Uterus (tissue), 4 donors: ENCODE results near the gene TXNL4A. TPM values are rescaled to one million over a fixed set of nuclear protein-coding genes. Genes with fewer than 3 reads are reported as not detected.

Source experiments
- DNase-seq, 2 donors: peaks; one replicate each; pipeline ENCODE4 v3.0.0-alpha.2; 2019 to 2020
- H3K27ac ChIP-seq, 2 donors: fragments of 200-600 bp; sonication (generic); 1 replicate in 1 of 2; 2 replicates in 1 of 2; pipeline ENCODE4 v1.5.1; 2016 to 2018
- H3K27me3 ChIP-seq, 2 donors: fragments of 200-600 bp; sonication (generic); one replicate each; pipeline ENCODE4 v1.5.1; 2018 to 2019; ENCODE audit warnings: control low read depth in 1 of 2
- H3K36me3 ChIP-seq, 2 donors: fragments of 200-600 bp; sonication (generic); one replicate each; pipeline ENCODE4 v1.5.1; 2019; ENCODE audit warnings: control low read depth in 1 of 2
- H3K4me1 ChIP-seq, 2 donors: fragments of 200-600 bp; sonication (generic); one replicate each; pipeline ENCODE4 v1.5.1; 2018 to 2019; ENCODE audit warnings: control low read depth in 1 of 2
- H3K4me3 ChIP-seq, 2 donors: fragments of 200-600 bp; sonication (generic); 1 replicate in 1 of 2; 2 replicates in 1 of 2; pipeline ENCODE4 v1.5.1; 2018 to 2019; ENCODE audit warnings: mild to moderate bottlenecking in 1 of 2
- H3K9me3 ChIP-seq, 2 donors: fragments of 200-600 bp; sonication (generic); one replicate each; pipeline ENCODE4 v1.5.1; 2019; ENCODE audit warnings: control low read depth in 1 of 2
- POLR2A ChIP-seq, 2 donors: fragments of 450-650 bp; IDR thresholded peaks; one replicate each; pipeline ENCODE4 v1.6.1; 2016; ENCODE audit warnings: antibody characterized with exemption in 2 of 2, mild to moderate bottlenecking in 1 of 2, moderate library complexity in 1 of 2
- intact Hi-C: fragments of 100-400 bp; cut with DNase I; formaldehyde crosslinking; loops from one replicate; pipeline ENCODE4 v1.15.1; 2023; ENCODE audit warnings: low total_unique reads
- total RNA-seq, 4 donors: library from RNA; depleted of rRNA in 3 of 4; stranded (reverse); fragments of >200 nt in 3 of 4; gene quantifications; one replicate each; pipeline versions ENCODE4 v1.1.0 to v1.2.4, GENCODE V29; 2014 to 2023
- TF ChIP-seq, protein P1 (sequence below), 4 experiments: fragments of 200-600 bp in 2 of 4; fragments of 450-650 bp in 2 of 4; sonication (generic) in 2 of 4; IDR thresholded peaks; one replicate each; pipeline ENCODE4 v1.5.1; 2016 to 2019; ENCODE audit warnings: antibody characterized with exemption in 4 of 4, mild to moderate bottlenecking in 2 of 4, moderate library complexity in 1 of 4
- donor health status: DM: yes; HTN: yes; CAD: no.

The TXNL4A gene
- total RNA-seq, 4 donors from 2014 or later: 7.4 to 80.7 (median 34.4) TPM

- intact Hi-C loops: no loop called here
- Histone ChIP-seq H3K4me3 (no peak overlapping the region), H3K27ac (no peak overlapping the region), H3K4me1 (peaks cover 0 to 8% of the 10 kb centered on the region in 2 donors), H3K27me3 (no peaks in the 10 kb centered on the region), H3K9me3 (peaks cover 0 to 40% of the 10 kb centered on the region in 2 donors), H3K36me3 (no peaks in the 10 kb centered on the region)
- no peak for TF ChIP-seq POLR2A (IDR thresholded peaks at IDR 0.05)
- TF ChIP-seq, protein P1, sequence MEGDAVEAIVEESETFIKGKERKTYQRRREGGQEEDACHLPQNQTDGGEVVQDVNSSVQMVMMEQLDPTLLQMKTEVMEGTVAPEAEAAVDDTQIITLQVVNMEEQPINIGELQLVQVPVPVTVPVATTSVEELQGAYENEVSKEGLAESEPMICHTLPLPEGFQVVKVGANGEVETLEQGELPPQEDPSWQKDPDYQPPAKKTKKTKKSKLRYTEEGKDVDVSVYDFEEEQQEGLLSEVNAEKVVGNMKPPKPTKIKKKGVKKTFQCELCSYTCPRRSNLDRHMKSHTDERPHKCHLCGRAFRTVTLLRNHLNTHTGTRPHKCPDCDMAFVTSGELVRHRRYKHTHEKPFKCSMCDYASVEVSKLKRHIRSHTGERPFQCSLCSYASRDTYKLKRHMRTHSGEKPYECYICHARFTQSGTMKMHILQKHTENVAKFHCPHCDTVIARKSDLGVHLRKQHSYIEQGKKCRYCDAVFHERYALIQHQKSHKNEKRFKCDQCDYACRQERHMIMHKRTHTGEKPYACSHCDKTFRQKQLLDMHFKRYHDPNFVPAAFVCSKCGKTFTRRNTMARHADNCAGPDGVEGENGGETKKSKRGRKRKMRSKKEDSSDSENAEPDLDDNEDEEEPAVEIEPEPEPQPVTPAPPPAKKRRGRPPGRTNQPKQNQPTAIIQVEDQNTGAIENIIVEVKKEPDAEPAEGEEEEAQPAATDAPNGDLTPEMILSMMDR (IDR thresholded peaks at IDR 0.05): no peak
- DNase-seq: peak; percentile 2 to 5
Measured at GRCh38 chr18:79928563-79928960, 59.8 kb downstream of the TXNL4A start.

- intact Hi-C loops: no loop called here
- Histone ChIP-seq H3K4me1 (peaks cover 0 to 8% of the 10 kb centered on the region in 2 donors), H3K27ac (no peak overlapping the region), H3K27me3 (no peaks in the 10 kb centered on the region), H3K36me3 (no peaks in the 10 kb centered on the region), H3K4me3 (no peak overlapping the region), H3K9me3 (peaks cover 0 to 33% of the 10 kb centered on the region in 2 donors)
- no peak for TF ChIP-seq POLR2A (IDR thresholded peaks at IDR 0.05)
- TF ChIP-seq, protein P1 (IDR thresholded peaks at IDR 0.05): no peak
- DNase-seq: peak; percentile 1 to 11
Measured at GRCh38 chr18:79927607-79928562, 60.5 kb downstream of the TXNL4A start.

GRCh38 chr18:79926715-79927606 is 61.4 kb downstream of the TXNL4A start:
- peak; percentile 11 for DNase-seq
- intact Hi-C loops: no loop called here
- TF ChIP-seq, protein P1 (IDR thresholded peaks at IDR 0.05): no peak
- no peak for TF ChIP-seq POLR2A (IDR thresholded peaks at IDR 0.05)
- Histone ChIP-seq H3K27me3 (no peaks in the 10 kb centered on the region), H3K36me3 (no peaks in the 10 kb centered on the region), H3K4me3 (no peak overlapping the region), H3K9me3 (peaks cover 0 to 25% of the 10 kb centered on the region in 2 donors), H3K27ac (no peak overlapping the region), H3K4me1 (peaks cover 0 to 8% of the 10 kb centered on the region in 2 donors)

DNA sequence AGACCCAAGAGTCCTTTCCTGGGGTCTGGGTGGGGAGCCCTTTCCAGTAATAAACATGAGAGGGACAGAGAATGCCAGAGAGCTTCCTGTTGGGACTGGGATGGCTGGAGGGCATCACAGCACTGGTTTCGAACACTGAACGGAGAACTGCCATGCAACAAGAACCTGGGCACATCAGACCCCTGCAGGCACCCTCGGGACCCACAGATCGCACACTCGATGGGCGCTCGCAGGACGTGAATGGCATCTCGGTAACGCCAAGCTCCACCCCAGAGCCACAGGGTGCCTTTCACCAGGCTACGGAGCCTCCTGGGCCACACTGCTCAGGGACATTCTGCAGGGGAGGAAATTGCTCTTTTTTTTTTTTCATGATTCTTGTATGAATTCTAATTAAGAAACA is 62.1 kb downstream of the TXNL4A start:
- peak; percentile 4 to 9 for DNase-seq
- TF ChIP-seq, protein P1 (IDR thresholded peaks at IDR 0.05): no peak
- TF ChIP-seq POLR2A (IDR thresholded peaks at IDR 0.05): no peak
- H3K4me3 ChIP-seq: no peak overlapping the region
- H3K36me3 ChIP-seq: no peaks in the 10 kb centered on the region
- peaks cover 0 to 20% of the 10 kb centered on the region in 2 donors for H3K9me3 ChIP-seq
- H3K27ac ChIP-seq: no peak overlapping the region
- no peaks in the 10 kb centered on the region for H3K27me3 ChIP-seq
- intact Hi-C loops: no loop called here
- peaks cover 0 to 8% of the 10 kb centered on the region in 2 donors for H3K4me1 ChIP-seq
